B cell (primary cell): ENCODE measurements around the gene INPP4A. TPM values are rescaled to one million over a fixed set of nuclear protein-coding genes. Genes with fewer than 3 reads are reported as not detected.

Source experiments
- ATAC-seq: fragments of 200-7000 bp; cut with Tn5 transposase; one replicate; pipeline ENCODE4 v1.10.0; 2021; ENCODE audit warnings: low read depth, mild to moderate bottlenecking, moderate number of reproducible peaks, moderate library complexity
- CTCF ChIA-PET: fragments of 350-600 bp; sonication (Branson Sonifier 250); formaldehyde crosslinking; loops from one replicate; lab custom pipeline; 2021; ENCODE audit warnings: antibody characterized with exemption, inconsistent platforms; lab: Charles Lee
- POLR2A ChIA-PET: fragments of 350-600 bp; sonication (Branson Sonifier 250); formaldehyde crosslinking; loops from one replicate; lab custom pipeline; 2021; ENCODE audit warnings: antibody characterized with exemption; lab: Charles Lee
- DNase-seq: peaks from one replicate; pipeline ENCODE4 v3.0.0; 2013
- H2AFZ ChIP-seq: 2 replicates; pipeline ENCODE4 v1.6.1; 2012; ENCODE audit warnings: mild to moderate bottlenecking, low read depth, low read length; ENCODE audit not compliant: insufficient read depth, poor library complexity, severe bottlenecking
- H3K27ac ChIP-seq, 2 donors: 1 replicate in 1 of 2; 2 replicates in 1 of 2; pipeline ENCODE4 v1.5.1; 2012 to 2013; ENCODE audit warnings: low read length in 2 of 2, mild to moderate bottlenecking in 2 of 2, moderate library complexity in 1 of 2
- H3K27me3 ChIP-seq, 4 experiments: fragments of 200-600 bp in 1 of 4; sonication (generic) in 1 of 4; replicated peaks in 1 of 4; 1 replicate in 2 of 4; 2 replicates in 2 of 4; pipeline versions ENCODE4 v1.6.1 to v1.7.0; 2013 to 2016; ENCODE audit warnings: low read length in 3 of 4, mild to moderate bottlenecking in 2 of 4, mixed read lengths in 1 of 4, moderate library complexity in 1 of 4; ENCODE audit not compliant: insufficient read depth in 4 of 4, control insufficient read depth in 3 of 4; ENCODE audit errors: control extremely low read depth in 1 of 4
- H3K36me3 ChIP-seq, 2 experiments: replicated peaks in 1 of 2; 1 replicate in 1 of 2; 2 replicates in 1 of 2; pipeline versions ENCODE4 v1.6.1 to v1.7.1; 2013; ENCODE audit warnings: low read length in 1 of 2; ENCODE audit not compliant: insufficient read depth in 2 of 2, control insufficient read depth in 1 of 2; ENCODE audit errors: control extremely low read depth in 1 of 2, extremely low read depth in 1 of 2
- H3K4me1 ChIP-seq, 2 donors: fragments of 200-600 bp in 1 of 2; sonication (generic) in 1 of 2; 1 replicate in 1 of 2; 2 replicates in 1 of 2; pipeline versions ENCODE4 v1.5.1 to v1.6.1; 2013 to 2017; ENCODE audit warnings: low read length in 2 of 2; ENCODE audit not compliant: control insufficient read depth in 2 of 2, insufficient read depth in 2 of 2
- H3K4me2 ChIP-seq: replicated peaks from 2 replicates; pipeline ENCODE3; 2012; ENCODE audit warnings: mild to moderate bottlenecking, low read depth, low read length; ENCODE audit not compliant: poor library complexity, severe bottlenecking
- H3K4me3 ChIP-seq, 5 experiments: fragments of 200-600 bp in 1 of 5; sonication (generic) in 1 of 5; 1 replicate in 3 of 5; 2 replicates in 2 of 5; pipeline versions ENCODE4 v1.5.1 to v1.7.0; 2011 to 2016; ENCODE audit warnings: low read length in 4 of 5, mild to moderate bottlenecking in 4 of 5, low read depth in 2 of 5, control low read depth in 1 of 5, moderate library complexity in 1 of 5; ENCODE audit not compliant: insufficient read depth in 1 of 5; ENCODE audit errors: control extremely low read depth in 1 of 5, extremely low read depth in 1 of 5
- H3K79me2 ChIP-seq: fragments of 200-600 bp; sonication (generic); one replicate; pipeline ENCODE4 v1.6.0; 2016; ENCODE audit warnings: low read length; ENCODE audit not compliant: control insufficient read depth, insufficient read depth
- H3K9ac ChIP-seq: fragments of 200-600 bp; sonication (generic); 2 replicates; pipeline ENCODE4 v1.6.1; 2017; ENCODE audit warnings: mild to moderate bottlenecking, low read length, moderate library complexity
- H3K9me3 ChIP-seq, 3 donors: one replicate each; pipeline versions ENCODE4 v1.6.1 to v1.7.1; 2013; ENCODE audit warnings: low read length in 2 of 3; ENCODE audit not compliant: control insufficient read depth in 2 of 3, insufficient read depth in 1 of 3; ENCODE audit errors: control extremely low read depth in 1 of 3
- H4K20me1 ChIP-seq: 2 replicates; pipeline ENCODE4 v1.6.0; 2012; ENCODE audit warnings: mild to moderate bottlenecking, low read length; ENCODE audit not compliant: insufficient read depth, control insufficient read depth, poor library complexity, severe bottlenecking
- H3K27ac Mint-ChIP-seq: one replicate; pipeline ENCODE4 v1.8.0; 2021; ENCODE audit warnings: mixed read lengths
- H3K27me3 Mint-ChIP-seq: one replicate; pipeline ENCODE4 v1.8.0; 2021; ENCODE audit warnings: mixed read lengths
- H3K4me1 Mint-ChIP-seq: one replicate; pipeline ENCODE4 v1.8.0; 2021; ENCODE audit warnings: mixed read lengths
- H3K4me3 Mint-ChIP-seq: one replicate; pipeline ENCODE4 v1.8.0; 2021; ENCODE audit warnings: mixed read lengths
- H3K9me3 Mint-ChIP-seq: one replicate; pipeline ENCODE4 v1.8.0; 2022; ENCODE audit warnings: mixed read lengths; ENCODE audit not compliant: insufficient read depth
- EZH2 ChIP-seq: IDR thresholded peaks from 2 replicates; pipeline ENCODE4 v1.6.1; 2012; ENCODE audit warnings: borderline replicate concordance, low read depth, mild to moderate bottlenecking, moderate library complexity, low read length; ENCODE audit not compliant: insufficient read depth, poor library complexity, severe bottlenecking
- WGBS: methylation state at CpG from one replicate; pipeline ENCODE4 v1.1.5; 2013; ENCODE audit warnings: missing lambda C conversion rate; ENCODE audit not compliant: insufficient coverage; 5-methylcytosine and 5-hydroxymethylcytosine counted together
- intact Hi-C: fragments of 100-400 bp; cut with micrococcal nuclease; formaldehyde crosslinking; loops from one replicate; pipeline ENCODE4 v1.10.0; 2022
- polyA plus RNA-seq: library from polyadenylated mRNA; depleted of rRNA; stranded (reverse); fragments of >200 nt; gene quantifications from 2 replicates; pipeline ENCODE4 v1.2.3, GENCODE V29; 2012
- total RNA-seq, 2 donors: library from RNA; stranded (reverse); fragments of 120-200 nt in 1 of 2; gene quantifications; 1 replicate in 1 of 2; 2 replicates in 1 of 2; pipeline versions ENCODE4 v1.2.3 to v1.2.4, GENCODE V29; 2013 to 2022
- TF ChIP-seq, protein P1 (sequence below): fragments of 200-600 bp; IDR thresholded peaks from one replicate; pipeline ENCODE4 v1.8.0; 2022; ENCODE audit warnings: antibody characterized with exemption, mild to moderate bottlenecking

Gene INPP4A
- total and polyA plus RNA-seq, 2 donors (not counting 1 experiment from before 2014, with no cell fraction given), result 10.7 to 22.5 TPM

GRCh38 chr2:98608116-98608961 lies 163.7 kb downstream of the INPP4A start, which contains the start of the genes COA5 and UNC50:
TSS of gene COA5 (minus strand) at chr2:98608512. CDS start at chr2:98608405, 107 bp downstream.
TSS of gene UNC50 (plus strand) at chr2:98608589. CDS start at chr2:98609760, 1,171 bp downstream.
- Histone ChIP-seq H4K20me1 (peaks cover 19% of the 10 kb centered on the region), H3K27me3 (no peaks in the 10 kb centered on the region), H3K27ac (peak within 1 kb of the TSS; percentile 86 to 97), H3K9me3 (no peaks in the 10 kb centered on the region), H3K9ac (peak within 1 kb of the TSS; percentile 99), H3K4me1 (peaks cover 33 to 35% of the 10 kb centered on the region in 2 donors), H3K36me3 (peaks cover 4 to 24% of the 10 kb centered on the region in 2 experiments), H3K79me2 (peaks cover 45% of the 10 kb centered on the region), H2AFZ (peak within 1 kb of the TSS; percentile 94), H3K4me3 (peak within 1 kb of the TSS; percentile 88 to 99 (median 97)), H3K4me2 (peak within 1 kb of the TSS; percentile 84)
- TF ChIP-seq, protein P1, sequence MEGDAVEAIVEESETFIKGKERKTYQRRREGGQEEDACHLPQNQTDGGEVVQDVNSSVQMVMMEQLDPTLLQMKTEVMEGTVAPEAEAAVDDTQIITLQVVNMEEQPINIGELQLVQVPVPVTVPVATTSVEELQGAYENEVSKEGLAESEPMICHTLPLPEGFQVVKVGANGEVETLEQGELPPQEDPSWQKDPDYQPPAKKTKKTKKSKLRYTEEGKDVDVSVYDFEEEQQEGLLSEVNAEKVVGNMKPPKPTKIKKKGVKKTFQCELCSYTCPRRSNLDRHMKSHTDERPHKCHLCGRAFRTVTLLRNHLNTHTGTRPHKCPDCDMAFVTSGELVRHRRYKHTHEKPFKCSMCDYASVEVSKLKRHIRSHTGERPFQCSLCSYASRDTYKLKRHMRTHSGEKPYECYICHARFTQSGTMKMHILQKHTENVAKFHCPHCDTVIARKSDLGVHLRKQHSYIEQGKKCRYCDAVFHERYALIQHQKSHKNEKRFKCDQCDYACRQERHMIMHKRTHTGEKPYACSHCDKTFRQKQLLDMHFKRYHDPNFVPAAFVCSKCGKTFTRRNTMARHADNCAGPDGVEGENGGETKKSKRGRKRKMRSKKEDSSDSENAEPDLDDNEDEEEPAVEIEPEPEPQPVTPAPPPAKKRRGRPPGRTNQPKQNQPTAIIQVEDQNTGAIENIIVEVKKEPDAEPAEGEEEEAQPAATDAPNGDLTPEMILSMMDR, result no peak
- no peak for TF ChIP-seq EZH2
- intact Hi-C loops, result loop anchor here (1.0 to 10.0 kb wide), 7 partner anchors 52 to 1954 kb away; partner anchors contain the start of genes C2orf15, EIF5B, INPP4A and MGAT4A
- H3K4me3 Mint-ChIP-seq, result peak within 1 kb of the TSS; percentile 93
- ChIA-PET CTCF (interaction anchor here (1.6 kb wide), 1 partner anchor 41 kb away, joined by 5 read pairs; no protein-coding TSS in a partner anchor), POLR2A (interaction anchor here (0.6 to 1.1 kb wide), 2 partner anchors 12 to 144 kb away, joined by 3 to 8 read pairs; no protein-coding TSS in a partner anchor)
- under 1% methylated on average over 92 of the region's 93 CpGs for WGBS
- H3K27me3 Mint-ChIP-seq, result no peaks in the 10 kb centered on the region
- peaks cover 67% of the 10 kb centered on the region for H3K4me1 Mint-ChIP-seq
- DNase-seq, result peak; percentile 94
- ATAC-seq, result peak; percentile 92
- no peaks in the 10 kb centered on the region for H3K9me3 Mint-ChIP-seq
- peak within 1 kb of the TSS; percentile 94 for H3K27ac Mint-ChIP-seq
